Osteoblast (primary cell): ENCODE data around the gene KISS1. TPM values are rescaled to one million over a fixed set of nuclear protein-coding genes. Genes with fewer than 3 reads are reported as not detected.

Experiments
- DNase-seq: peaks from one replicate; pipeline ENCODE4 v3.0.0; 2011; ENCODE audit warnings: low spot score, mixed read lengths; ENCODE audit not compliant: insufficient read length; ENCODE audit errors: missing footprints
- H2AFZ ChIP-seq: 2 replicates; pipeline ENCODE4 v1.6.0; 2011; ENCODE audit warnings: mild to moderate bottlenecking, low read length
- H3K27ac ChIP-seq: 2 replicates; pipeline ENCODE4 v1.5.1; 2011; ENCODE audit warnings: mild to moderate bottlenecking, low read depth, low read length, moderate library complexity
- H3K27me3 ChIP-seq: 2 replicates; pipeline ENCODE4 v1.6.0; 2012; ENCODE audit warnings: mild to moderate bottlenecking, control low read depth, inconsistent platforms, low read length, moderate library complexity; ENCODE audit not compliant: insufficient read depth
- H3K36me3 ChIP-seq: 2 replicates; pipeline ENCODE4 v1.5.1; 2011; ENCODE audit warnings: mild to moderate bottlenecking, low read length, control low read depth, moderate library complexity; ENCODE audit not compliant: insufficient read depth
- H3K4me1 ChIP-seq: 2 replicates; pipeline ENCODE4 v1.5.1; 2011; ENCODE audit warnings: mild to moderate bottlenecking, low read length, control low read depth, moderate library complexity; ENCODE audit not compliant: insufficient read depth
- H3K4me2 ChIP-seq: 2 replicates; pipeline ENCODE4 v1.6.0; 2011; ENCODE audit warnings: mild to moderate bottlenecking, low read length; ENCODE audit not compliant: insufficient read depth
- H3K4me3 ChIP-seq: fragments of 200-600 bp; sonication (generic); 3 replicates; pipeline ENCODE4 v1.5.1; 2012; ENCODE audit warnings: mild to moderate bottlenecking, low read length, inconsistent platforms; ENCODE audit not compliant: insufficient read depth
- H3K79me2 ChIP-seq: 2 replicates; pipeline ENCODE4 v1.6.0; 2012; ENCODE audit warnings: mild to moderate bottlenecking, low read length, control low read depth, inconsistent platforms; ENCODE audit not compliant: insufficient read depth
- H3K9me3 ChIP-seq: 2 replicates; pipeline ENCODE4 v1.5.1; 2011; ENCODE audit warnings: low read depth, low read length, control low read depth
- H4K20me1 ChIP-seq: 2 replicates; pipeline ENCODE4 v1.6.0; 2012; ENCODE audit warnings: mild to moderate bottlenecking, low read length, control low read depth; ENCODE audit not compliant: insufficient read depth
- CTCF ChIP-seq: IDR thresholded peaks from 2 replicates; pipeline ENCODE4 v1.5.1; 2011; ENCODE audit warnings: mild to moderate bottlenecking, low read depth, low read length, moderate library complexity; ENCODE audit errors: extremely low read depth
- total RNA-seq: library from RNA; depleted of rRNA; stranded (reverse); fragments of >200 nt; gene quantifications from 2 replicates; pipeline ENCODE4 v1.2.3, GENCODE V29; 2012

Gene KISS1
- total RNA-seq, 1 donor, result not detected

- Histone ChIP-seq H3K27ac (no peak overlapping the region), H3K4me1 (peaks cover 13% of the 10 kb centered on the region), H2AFZ (no peak overlapping the region), H3K27me3 (peaks cover 11% of the 10 kb centered on the region), H3K4me3 (no peak overlapping the region), H3K4me2 (no peak overlapping the region), H3K79me2 (no peaks in the 10 kb centered on the region), H3K36me3 (no peaks in the 10 kb centered on the region), H3K9me3 (no peaks in the 10 kb centered on the region), H4K20me1 (no peaks in the 10 kb centered on the region)
- TF ChIP-seq CTCF, result no peak
- no peak for DNase-seq
These were observed 1.5 kb downstream of the KISS1 start for GRCh38 chr1:204194771-204195170.

- H3K36me3 ChIP-seq, result no peaks in the 10 kb centered on the region
- H4K20me1 ChIP-seq, result no peaks in the 10 kb centered on the region
- TF ChIP-seq CTCF, result no peak
- no peak overlapping the region for H3K27ac ChIP-seq
- no peak overlapping the region for H3K4me3 ChIP-seq
- H3K27me3 ChIP-seq, result peaks cover 17% of the 10 kb centered on the region
- no peak overlapping the region for H3K4me2 ChIP-seq
- H3K79me2 ChIP-seq, result no peaks in the 10 kb centered on the region
- H3K9me3 ChIP-seq, result no peaks in the 10 kb centered on the region
- DNase-seq, result no peak
- no peak overlapping the region for H2AFZ ChIP-seq
- H3K4me1 ChIP-seq, result peaks cover 15% of the 10 kb centered on the region
These were observed 2.2 kb downstream of the KISS1 start for GRCh38 chr1:204194080-204194479.

GRCh38 chr1:204192589-204193352 is 3.5 kb downstream of the KISS1 start:
- Histone ChIP-seq H2AFZ (no peak overlapping the region), H3K36me3 (no peaks in the 10 kb centered on the region), H4K20me1 (no peaks in the 10 kb centered on the region), H3K4me1 (peaks cover 11% of the 10 kb centered on the region), H3K27ac (no peak overlapping the region), H3K9me3 (no peaks in the 10 kb centered on the region), H3K79me2 (no peaks in the 10 kb centered on the region), H3K27me3 (peaks cover 30% of the 10 kb centered on the region), H3K4me2 (no peak overlapping the region), H3K4me3 (no peak overlapping the region)
- no peak for DNase-seq
- TF ChIP-seq CTCF, result no peak

GRCh38 chr1:204192046-204192445 is 4.2 kb downstream of the KISS1 start:
- Histone ChIP-seq H3K36me3 (no peaks in the 10 kb centered on the region), H3K4me3 (no peak overlapping the region), H3K4me1 (peaks cover 11% of the 10 kb centered on the region), H3K9me3 (no peaks in the 10 kb centered on the region), H4K20me1 (no peaks in the 10 kb centered on the region), H3K27me3 (peaks cover 38% of the 10 kb centered on the region), H2AFZ (no peak overlapping the region), H3K79me2 (no peaks in the 10 kb centered on the region), H3K27ac (no peak overlapping the region), H3K4me2 (no peak overlapping the region)
- DNase-seq, result no peak
- no peak for TF ChIP-seq CTCF
